ENCODE measurements around the gene SLMAP.

The SLMAP gene

GRCh38 chr3:57968501-57968900 is 212.4 kb downstream of the SLMAP start:
- no peak for DNase-seq

GRCh38 chr3:57971975-57972374 is 215.9 kb downstream of the SLMAP start:
- DNase-seq = no peak

GRCh38 chr3:57972531-57973111 is 216.5 kb downstream of the SLMAP start:
- no peak for DNase-seq

GRCh38 chr3:57973715-57974477 is 217.8 kb downstream of the SLMAP start:
- DNase-seq = no peak

- DNase-seq = no peak
Observed at GRCh38 chr3:57974796-57975388, 218.8 kb downstream of the SLMAP start.

- no peak for DNase-seq
Observed at GRCh38 chr3:57977818-57978235, 221.7 kb downstream of the SLMAP start.

GRCh38 chr3:57978316-57978715 is 222.2 kb downstream of the SLMAP start:
- no peak for DNase-seq
